M059J (cell line): ENCODE results near the gene PDSS2. TPM values are rescaled to one million over a fixed set of nuclear protein-coding genes. Genes with fewer than 3 reads are reported as not detected.

ENCODE experiments used
- DNase-seq: peaks from one replicate; pipeline ENCODE4 v3.0.0-alpha.2; 2012; ENCODE audit warnings: low read depth
- total RNA-seq: library from RNA; depleted of rRNA; stranded (reverse); fragments of >200 nt; shearing (Covaris generic); gene quantifications from 2 replicates; pipeline ENCODE4 v1.2.3, GENCODE V29; 2014

Gene PDSS2
- total RNA-seq, 1 experiment from 2014 or later = 18.9 TPM

- peak; percentile 88 for DNase-seq
These were observed 97.4 kb downstream of the PDSS2 start for GRCh38 chr6:107361753-107362604.

- no peak for DNase-seq
These were observed 98.9 kb downstream of the PDSS2 start for GRCh38 chr6:107360476-107360875.

DNA sequence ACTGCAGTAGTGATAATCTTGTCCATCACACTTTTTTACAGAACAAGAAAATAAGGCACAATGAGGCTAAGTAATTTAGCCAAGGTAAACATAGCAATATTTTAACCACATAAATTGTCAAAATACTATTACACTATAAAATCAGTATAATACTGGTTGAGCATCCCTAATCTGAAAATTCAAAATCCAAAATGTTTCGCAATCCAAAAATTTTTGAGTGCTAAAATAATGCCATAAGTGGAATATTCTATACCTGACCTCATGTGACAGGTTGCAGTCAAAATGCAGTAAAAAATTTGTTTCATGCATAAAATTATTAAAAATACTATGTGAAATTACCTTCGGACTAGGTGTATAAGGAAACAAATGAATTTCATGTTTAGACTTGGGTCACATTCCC, 101.5 kb downstream of the PDSS2 start:
- DNase-seq = no peak

DNA sequence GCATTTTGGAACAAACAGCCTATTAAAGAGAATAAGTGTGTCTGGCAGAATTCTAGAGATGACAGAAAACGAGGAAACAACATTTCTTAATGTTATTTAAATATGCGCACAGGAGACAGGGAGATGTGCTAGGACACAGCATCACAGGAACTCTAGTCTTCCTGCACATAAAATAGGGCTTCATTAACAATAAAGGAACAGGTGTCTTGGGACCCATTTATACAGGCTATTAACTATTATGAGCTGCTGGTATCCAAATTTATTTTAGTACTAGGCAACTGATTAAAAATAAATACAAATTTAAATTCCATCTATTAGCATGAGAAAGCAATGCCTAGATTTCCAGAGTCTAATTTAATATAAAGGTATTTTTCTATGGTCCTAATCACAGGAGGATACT, 102.3 kb downstream of the PDSS2 start:
- DNase-seq = no peak

DNA sequence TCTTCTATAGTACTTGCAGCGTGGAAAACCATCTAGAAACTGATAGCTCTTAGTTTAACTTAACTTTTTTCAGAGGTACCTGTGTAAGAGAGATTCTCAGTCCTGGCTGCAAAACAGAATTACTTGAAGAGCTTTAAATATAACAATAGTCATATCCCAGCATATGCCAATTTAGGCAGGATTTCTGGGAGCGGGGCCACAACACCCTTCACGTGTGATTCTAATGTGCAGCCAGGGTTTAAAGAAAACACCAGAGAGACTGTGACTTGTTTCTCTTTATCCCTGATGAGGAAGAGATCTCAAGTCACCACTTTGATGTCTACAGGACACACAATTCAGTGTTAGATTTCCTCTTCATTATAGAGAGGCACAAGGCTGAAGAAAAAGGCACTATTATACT, 103.7 kb downstream of the PDSS2 start:
- DNase-seq = no peak

DNA sequence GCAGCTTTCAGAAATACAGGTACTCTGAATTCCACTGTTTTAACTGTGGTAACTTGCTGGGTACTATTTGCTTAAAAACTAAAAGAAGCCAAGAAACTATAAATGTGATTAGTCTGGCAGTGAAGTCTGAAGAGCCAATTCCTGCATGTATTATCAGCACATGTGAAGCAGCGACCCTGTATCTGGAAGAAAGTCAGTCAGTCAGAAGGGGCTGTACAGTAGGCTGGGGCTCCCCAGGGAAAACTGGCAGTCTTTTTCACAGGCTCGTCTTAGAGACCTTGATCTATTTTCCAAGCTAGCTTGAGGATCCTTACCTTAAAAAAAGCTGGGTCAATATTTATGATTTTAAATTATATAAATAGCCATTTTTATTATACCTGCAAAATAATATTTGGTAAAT, 104.9 kb downstream of the PDSS2 start:
- DNase-seq = no peak

- DNase-seq = no peak
These were observed 105.5 kb downstream of the PDSS2 start for GRCh38 chr6:107353773-107354382.

DNA sequence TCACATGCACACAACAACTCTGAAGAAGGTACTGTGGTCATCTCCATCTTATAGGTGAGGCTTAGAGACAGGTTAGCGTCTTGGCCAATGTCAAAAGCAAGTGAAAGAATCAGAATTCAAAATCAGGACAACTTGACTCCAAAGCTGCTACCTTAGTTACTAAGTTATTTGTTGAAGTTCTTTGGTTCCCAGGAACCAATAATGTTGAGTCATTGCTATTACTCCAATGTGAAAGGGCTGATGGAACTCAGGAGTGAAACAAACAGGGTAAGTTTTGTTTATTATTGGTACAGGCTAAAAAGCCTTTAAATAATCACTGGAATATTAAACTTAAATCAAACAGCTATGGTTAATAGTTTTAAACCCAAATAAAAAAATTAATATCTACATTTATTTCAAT, 111.1 kb downstream of the PDSS2 start:
- peak; percentile 50 for DNase-seq

DNA sequence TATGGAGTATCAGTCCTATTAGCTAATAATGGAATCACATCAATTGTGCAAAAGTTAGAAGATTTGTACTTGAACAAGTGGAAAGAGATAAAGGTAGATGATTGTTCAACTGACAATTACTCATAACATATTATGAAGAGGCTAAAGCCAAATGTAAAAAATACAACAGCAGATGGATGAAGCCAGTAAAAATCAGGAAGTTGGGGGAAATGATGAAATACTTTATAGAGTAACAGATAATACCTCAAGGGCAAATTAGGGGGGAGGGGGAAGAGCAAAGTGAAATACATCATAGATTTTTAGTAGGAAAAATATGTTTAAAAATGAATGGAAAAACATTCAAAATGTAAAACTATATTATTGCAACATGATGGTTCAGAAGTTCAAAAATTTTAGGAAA, 114.0 kb downstream of the PDSS2 start:
- DNase-seq = no peak

DNA sequence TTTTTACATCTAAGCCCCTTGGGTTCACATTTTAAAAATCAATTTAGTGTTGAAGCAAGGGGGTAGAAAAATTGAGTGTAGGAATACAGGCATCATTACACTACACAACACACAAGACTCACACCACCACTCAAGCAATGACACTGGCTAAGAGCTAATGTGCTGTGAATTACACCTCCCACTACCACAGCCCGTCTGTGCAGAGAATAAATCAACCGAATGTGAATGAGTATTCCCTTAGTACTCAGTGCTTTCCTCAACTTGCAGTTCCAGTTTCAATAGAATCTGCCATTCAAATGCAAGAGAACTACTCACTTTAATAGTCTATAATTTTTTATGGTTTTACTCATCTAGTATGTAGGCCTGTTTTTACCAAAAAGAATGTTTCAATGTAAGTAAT, 114.4 kb downstream of the PDSS2 start:
- DNase-seq = no peak

- no peak for DNase-seq
These were observed 115.0 kb downstream of the PDSS2 start for GRCh38 chr6:107344383-107344782.

DNA sequence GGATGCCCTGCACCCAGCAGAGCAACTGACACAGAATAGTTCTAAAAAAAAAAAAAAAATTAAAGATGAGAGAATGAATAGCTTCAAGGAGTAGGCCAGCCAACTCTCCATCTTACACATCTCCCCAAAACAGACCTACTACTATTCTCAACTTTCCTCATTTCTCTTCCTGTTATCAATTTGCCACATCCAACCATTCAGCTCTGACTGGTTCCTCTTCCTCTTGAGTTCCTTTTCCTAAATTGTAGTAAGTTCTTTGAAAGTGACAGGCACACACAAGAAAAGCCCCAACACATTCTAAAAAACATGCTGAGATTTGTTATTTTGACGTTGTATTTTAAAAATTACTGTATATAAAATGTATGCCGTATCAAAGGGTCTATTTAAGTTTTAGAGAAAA, 117.2 kb downstream of the PDSS2 start:
- no peak for DNase-seq

DNA sequence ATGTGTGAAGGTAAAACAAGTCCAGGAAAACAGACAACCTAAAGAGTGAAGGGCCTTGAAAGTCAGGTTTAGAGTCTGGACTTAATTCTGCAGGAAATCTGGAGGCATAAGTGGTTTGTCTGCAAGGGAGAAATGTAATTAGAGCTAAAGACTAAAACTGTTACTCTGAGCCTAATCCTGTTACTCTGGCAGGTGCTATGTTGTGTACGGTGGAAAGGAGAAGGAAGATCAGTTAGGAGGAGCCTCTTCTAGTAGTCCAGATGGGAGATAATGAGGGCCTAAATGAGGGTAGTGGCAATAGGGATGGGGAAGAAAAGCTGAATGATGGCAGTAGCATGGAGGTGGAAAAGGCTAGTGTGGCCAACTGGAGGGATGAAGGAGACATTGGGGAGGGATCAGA, 118.5 kb downstream of the PDSS2 start:
- no peak for DNase-seq

DNA sequence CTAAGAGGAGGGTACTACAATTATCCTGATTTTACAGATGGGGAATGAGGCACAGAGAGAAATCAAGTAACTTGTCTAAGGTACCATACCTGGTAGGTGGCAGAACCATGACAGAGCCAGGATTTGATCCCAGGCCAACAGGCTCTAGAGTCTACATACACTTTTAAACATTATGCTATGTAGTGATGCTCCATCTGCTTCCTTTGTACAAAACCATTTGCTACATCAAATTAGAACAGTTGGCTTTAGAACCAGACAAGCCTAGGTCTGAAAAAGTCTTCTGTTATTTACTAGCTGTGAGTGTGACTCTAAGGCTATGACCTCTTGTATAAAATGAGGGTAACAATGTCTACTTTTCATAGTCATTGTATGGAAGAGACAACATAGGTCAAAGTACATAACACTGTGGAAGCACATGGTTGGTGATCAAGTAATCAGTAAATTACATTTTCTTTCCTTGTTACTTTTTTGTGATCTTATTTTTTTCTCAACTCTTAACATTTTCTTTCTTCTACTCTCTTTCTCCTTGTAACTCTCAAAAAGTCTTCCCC, 122.1 kb downstream of the PDSS2 start:
- DNase-seq = no peak

- DNase-seq = no peak
These were observed 125.3 kb downstream of the PDSS2 start for GRCh38 chr6:107334026-107334425.

GRCh38 chr6:107333491-107333890, 125.9 kb downstream of the PDSS2 start:
- DNase-seq = no peak

DNA sequence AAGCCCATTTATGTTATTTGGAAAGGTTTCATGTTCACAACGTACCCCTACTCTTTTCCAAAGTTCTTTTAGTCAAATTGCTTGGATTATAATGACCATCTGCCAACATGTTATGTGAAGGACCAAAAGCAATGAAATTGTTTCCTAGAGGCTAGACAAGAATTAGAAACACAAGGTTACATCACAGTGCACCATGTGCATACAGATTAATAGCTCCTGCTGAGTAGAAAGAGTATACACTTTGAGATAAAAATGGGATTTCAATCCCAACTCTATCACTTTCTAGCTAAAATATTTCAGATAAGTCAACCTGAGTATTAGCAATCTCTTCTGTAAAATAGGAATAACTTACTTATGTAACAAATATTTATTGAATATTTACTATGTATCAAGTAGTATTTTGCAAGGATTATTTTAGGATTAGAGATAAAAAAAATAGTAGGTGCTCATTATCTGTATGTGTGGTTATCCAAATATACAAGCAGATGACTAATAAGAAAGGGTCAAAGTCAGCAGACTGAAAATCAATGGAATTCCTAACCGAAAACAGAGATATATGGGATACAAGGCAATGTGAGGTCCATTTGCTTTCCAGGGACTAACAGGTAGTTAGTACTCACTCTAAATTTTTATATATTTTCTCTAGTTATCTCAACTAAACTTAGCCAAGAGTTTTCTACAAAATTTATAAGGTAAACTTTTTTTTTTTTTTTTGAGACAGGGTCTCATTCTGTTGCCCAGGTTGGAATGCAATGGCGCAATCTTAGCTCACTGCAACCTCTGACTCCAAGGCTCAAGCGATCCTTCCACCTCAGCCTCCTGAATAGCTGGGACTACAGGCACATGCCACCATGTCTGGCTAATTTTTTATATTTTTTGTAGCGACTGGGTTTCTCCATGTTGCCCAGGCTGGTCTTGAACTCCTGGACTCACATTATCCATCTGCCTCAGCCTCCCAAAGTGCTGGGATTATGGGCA, 127.7 kb downstream of the PDSS2 start:
- no peak for DNase-seq

- DNase-seq = no peak
These were observed 129.2 kb downstream of the PDSS2 start for GRCh38 chr6:107330168-107330567.

DNA sequence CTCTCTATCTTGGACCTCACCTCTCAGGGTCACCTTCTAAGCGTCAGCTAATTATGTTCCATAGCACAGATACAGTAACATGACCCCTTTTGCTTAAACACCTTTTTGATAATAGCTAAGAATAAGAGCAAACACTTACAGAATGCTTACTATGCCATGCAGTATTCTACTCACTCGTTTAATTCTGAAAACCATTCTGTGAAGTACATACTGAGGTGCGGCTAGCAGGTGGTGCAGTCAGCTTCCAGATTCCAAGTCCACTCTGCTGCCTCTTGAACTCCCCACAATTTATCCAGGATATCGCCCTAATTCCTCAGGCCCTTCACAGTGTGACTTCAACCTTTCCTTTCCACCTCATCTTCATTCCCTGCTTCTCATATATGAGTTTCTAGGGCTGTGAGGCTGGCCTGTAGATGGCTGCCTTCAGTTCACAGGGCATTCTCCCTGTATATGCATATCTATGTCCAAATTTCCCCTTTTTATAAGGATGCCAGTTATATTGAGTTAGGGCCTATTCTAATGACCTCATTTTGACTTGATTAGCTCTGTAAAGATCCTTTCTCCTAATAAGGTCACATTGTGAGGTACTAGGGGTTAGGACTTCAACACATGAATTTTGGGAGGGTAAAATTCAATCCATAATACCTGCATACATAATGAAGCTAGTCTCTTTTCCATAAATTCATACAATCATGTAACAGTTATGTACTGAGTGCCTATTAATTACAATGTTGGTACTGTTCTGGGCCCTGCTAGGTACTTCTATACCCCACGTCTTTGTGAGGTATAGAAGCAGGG, 130.1 kb downstream of the PDSS2 start:
- DNase-seq = no peak

DNA sequence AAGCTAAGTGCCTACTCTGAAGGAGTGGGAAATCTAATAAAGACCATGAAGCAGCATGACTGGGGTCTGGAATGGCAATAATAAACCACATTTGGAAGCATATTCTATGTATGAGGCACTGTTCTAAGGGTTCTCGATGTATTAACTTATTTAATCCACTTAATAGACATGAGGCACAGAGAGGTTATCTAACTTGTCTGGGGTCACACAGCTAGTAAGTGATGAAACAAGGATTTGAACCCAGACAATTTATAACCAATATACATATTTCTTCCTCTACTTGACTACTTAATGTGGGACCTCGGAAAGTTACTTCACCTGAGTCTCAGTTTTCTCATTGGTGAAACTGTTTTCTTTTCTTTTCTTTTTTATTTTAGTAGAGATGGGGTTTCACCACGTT, 131.3 kb downstream of the PDSS2 start:
- no peak for DNase-seq

- peak; percentile 31 for DNase-seq
These were observed 136.1 kb downstream of the PDSS2 start for GRCh38 chr6:107323133-107323785.
